GM20431 (cell line): Measurements from ENCODE around the gene CAST.
"Not testable (repeated sequence)": the region's sequence is repeated elsewhere in the genome, so short reads cannot be mapped to it uniquely, and the experiment has no call there.

Experiments used
- in situ Hi-C: fragments of 300-500 bp; cut with MseI, MboI; formaldehyde crosslinking; loops from one replicate; pipeline ENCODE4 v1.15.0; 2020; ENCODE audit warnings: low sequenced_read_pairs; ENCODE audit not compliant: unreplicated experiment

CAST gene

GRCh38 chr5:96765043-96765442 lies 102.9 kb downstream of the CAST start:
- in situ Hi-C loops: no loop called here

GRCh38 chr5:96768708-96769251 lies 106.6 kb downstream of the CAST start:
- in situ Hi-C loops: no loop called here

GRCh38 chr5:96771395-96771794 lies 109.2 kb downstream of the CAST start:
- in situ Hi-C loops: no loop called here

- in situ Hi-C loops: no loop called here
These were observed 109.9 kb downstream of the CAST start for GRCh38 chr5:96772111-96772510.

- in situ Hi-C loops: no loop called here
These were observed 110.4 kb downstream of the CAST start for GRCh38 chr5:96772542-96772941.

- in situ Hi-C loops: no loop called here
These were observed 112.9 kb downstream of the CAST start for GRCh38 chr5:96775050-96775449.

- in situ Hi-C loops: no loop called here
These were observed 113.5 kb downstream of the CAST start for GRCh38 chr5:96775689-96776088.

GRCh38 chr5:96776621-96777020 lies 114.4 kb downstream of the CAST start:
- in situ Hi-C loops: no loop called here

GRCh38 chr5:96778409-96778808 lies 116.2 kb downstream of the CAST start:
- in situ Hi-C loops: no loop called here

GRCh38 chr5:96780626-96781025 lies 118.5 kb downstream of the CAST start:
- in situ Hi-C loops: no loop called here

- in situ Hi-C loops: no loop called here
These were observed 119.1 kb downstream of the CAST start for GRCh38 chr5:96781031-96781971.

- in situ Hi-C loops: no loop called here
These were observed 121.2 kb downstream of the CAST start for GRCh38 chr5:96783326-96783725.

- in situ Hi-C loops: no loop called here
These were observed 123.3 kb downstream of the CAST start for GRCh38 chr5:96785326-96786109.

- in situ Hi-C loops: no loop called here
These were observed 126.1 kb downstream of the CAST start for GRCh38 chr5:96788112-96788749.

GRCh38 chr5:96789794-96790330 lies 127.7 kb downstream of the CAST start:
- in situ Hi-C loops: no loop called here

GRCh38 chr5:96790961-96791504 lies 128.9 kb downstream of the CAST start:
- in situ Hi-C loops: no loop called here

GRCh38 chr5:96794757-96795156 lies 132.6 kb downstream of the CAST start:
- in situ Hi-C loops: no loop called here

GRCh38 chr5:96795626-96796025 lies 133.4 kb downstream of the CAST start:
- in situ Hi-C loops: no loop called here

GRCh38 chr5:96796434-96796833 lies 134.3 kb downstream of the CAST start:
- in situ Hi-C loops: no loop called here

GRCh38 chr5:96801718-96802117 lies 139.5 kb downstream of the CAST start:
- in situ Hi-C loops: not testable (repeated sequence)
